Measurements from ENCODE around the gene WRAP73.

WRAP73 gene

GRCh38 chr1:3687504-3687903, 37.6 kb upstream of the WRAP73 start:
- Mint-ChIP-seq H3K4me3 (no peak overlapping the region), H3K4me1 (no peaks in the 10 kb centered on the region), H3K27ac (no peak overlapping the region), H3K27me3 (peaks cover 27% of the 10 kb centered on the region), H3K9me3 (no peaks in the 10 kb centered on the region)
- DNase-seq (no peak), ATAC-seq (no peak)

DNA sequence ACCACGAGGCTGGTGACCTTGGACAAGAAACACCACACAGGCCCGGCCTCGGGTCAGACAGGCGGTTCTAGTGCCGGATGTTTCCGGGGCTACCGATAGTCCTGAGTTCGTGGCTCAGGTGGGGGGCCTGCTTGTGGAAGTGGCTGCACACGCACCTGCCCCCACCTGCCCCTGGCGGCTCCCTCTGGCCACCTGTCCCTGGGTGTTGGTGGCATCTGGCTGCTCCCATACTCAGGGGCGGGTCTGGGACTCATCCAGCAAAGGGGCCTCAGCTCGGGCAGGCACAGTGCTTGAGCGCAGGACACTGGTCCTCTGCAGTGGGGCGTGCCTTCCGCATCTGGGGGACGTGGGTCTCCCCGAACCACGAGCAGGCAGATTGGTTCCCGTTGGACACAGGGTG, 36.0 kb upstream of the WRAP73 start:
- ATAC-seq = no peak
- no peak for DNase-seq
- H3K4me1 Mint-ChIP-seq = no peaks in the 10 kb centered on the region
- no peak overlapping the region for H3K27ac Mint-ChIP-seq
- H3K4me3 Mint-ChIP-seq = no peak overlapping the region
- H3K9me3 Mint-ChIP-seq = no peaks in the 10 kb centered on the region
- H3K27me3 Mint-ChIP-seq = peaks cover 27% of the 10 kb centered on the region

DNA sequence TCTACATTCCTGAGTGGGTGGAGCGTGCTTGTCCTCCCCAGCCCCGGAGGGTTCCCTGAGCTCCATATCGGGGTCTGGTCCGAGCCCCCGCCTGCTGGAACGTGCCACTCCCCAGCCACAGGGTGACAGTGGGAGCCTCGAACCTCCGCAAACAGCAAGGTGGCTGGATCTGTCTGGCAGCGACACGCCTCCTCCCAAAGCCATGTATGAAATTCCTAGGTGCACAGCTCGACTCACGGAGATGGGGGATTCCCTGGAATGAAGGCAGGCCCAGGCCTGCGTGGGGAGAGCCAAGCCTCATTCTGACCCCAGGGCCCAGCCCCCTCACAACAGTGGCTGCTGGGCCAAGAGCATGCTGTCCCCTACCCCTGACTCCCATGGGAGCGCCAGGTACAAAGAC, 35.3 kb upstream of the WRAP73 start:
- Mint-ChIP-seq H3K4me1 (no peaks in the 10 kb centered on the region), H3K9me3 (no peaks in the 10 kb centered on the region), H3K27ac (no peak overlapping the region), H3K4me3 (no peak overlapping the region), H3K27me3 (peaks cover 34% of the 10 kb centered on the region)
- no peak for ATAC-seq
- DNase-seq = no peak

DNA sequence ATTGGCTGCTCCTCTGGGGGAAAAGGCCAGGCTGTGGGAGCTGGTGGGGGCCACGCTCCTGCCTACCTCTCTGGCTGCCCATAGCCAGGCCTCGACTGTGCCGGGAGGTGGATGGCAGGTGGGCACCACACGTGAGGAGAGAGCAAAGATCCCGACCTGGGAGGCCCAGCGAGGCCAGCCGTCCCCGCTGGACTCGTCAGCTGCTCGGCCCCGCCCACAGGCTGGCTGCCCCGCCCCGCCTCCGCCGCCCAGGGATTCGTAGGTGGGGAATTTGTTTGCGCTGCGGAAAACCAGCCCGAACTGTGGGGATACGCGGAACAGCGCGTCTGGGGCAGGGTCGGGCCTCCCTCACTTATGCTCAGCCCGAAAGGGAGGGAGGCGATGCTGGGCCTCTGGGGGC, 34.1 kb upstream of the WRAP73 start:
- Mint-ChIP-seq H3K27ac (no peak overlapping the region), H3K9me3 (no peaks in the 10 kb centered on the region), H3K4me3 (no peak overlapping the region), H3K27me3 (peaks cover 43% of the 10 kb centered on the region), H3K4me1 (peaks cover 10% of the 10 kb centered on the region)
- DNase-seq (no peak), ATAC-seq (no peak)

GRCh38 chr1:3683197-3683596, 33.3 kb upstream of the WRAP73 start:
- ATAC-seq (no peak), DNase-seq (no peak)
- Mint-ChIP-seq H3K27me3 (peaks cover 43% of the 10 kb centered on the region), H3K4me3 (no peak overlapping the region), H3K9me3 (no peaks in the 10 kb centered on the region), H3K27ac (no peak overlapping the region), H3K4me1 (peaks cover 18% of the 10 kb centered on the region)

DNA sequence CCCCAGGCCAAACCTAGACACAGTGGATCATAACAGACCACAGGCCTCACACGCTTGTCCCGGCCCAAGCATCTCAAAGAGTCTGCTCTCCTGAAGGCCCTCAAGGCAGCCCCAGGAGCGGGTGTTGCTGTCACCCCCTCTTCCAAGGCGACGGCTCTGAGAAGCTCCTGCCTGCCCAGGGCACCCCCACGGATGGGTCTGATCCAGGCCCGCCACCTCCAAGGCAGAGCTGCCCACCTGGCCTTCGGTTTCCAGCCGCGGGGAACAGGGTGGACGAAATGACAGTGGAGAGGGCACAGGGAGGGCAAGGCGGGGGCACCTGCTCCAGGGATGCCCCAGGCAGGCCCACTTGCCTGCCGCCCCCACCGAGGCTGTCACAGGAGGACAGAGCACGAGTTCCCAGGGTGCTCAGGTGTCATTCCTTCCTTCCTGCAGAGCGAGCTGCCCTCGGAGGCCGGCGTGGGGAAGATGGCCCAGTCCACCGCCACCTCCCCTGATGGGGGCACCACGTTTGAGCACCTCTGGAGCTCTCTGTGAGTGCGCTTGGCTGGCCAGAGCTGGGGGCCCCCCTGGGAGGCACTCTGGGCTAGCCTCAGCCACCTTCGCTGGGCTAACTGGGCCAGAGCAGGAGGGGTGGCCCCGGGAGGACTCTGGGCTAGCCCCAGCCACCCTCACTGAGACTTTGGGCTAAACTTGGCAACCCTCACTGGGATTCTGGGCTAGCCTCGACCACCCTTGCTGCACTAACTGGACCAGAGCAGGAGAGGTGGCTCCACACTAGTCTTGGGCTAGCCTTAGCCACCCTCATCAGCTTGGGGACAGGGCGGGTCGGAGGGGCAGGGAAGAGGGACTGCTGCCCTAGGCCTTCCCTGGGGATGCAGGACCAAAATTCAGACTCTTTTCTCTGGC, 32.2 kb upstream of the WRAP73 start:
- no peaks in the 10 kb centered on the region for H3K9me3 Mint-ChIP-seq
- peaks cover 46% of the 10 kb centered on the region for H3K27me3 Mint-ChIP-seq
- H3K4me1 Mint-ChIP-seq = peaks cover 29% of the 10 kb centered on the region
- no peak overlapping the region for H3K4me3 Mint-ChIP-seq
- ATAC-seq = peak; percentile 29
- DNase-seq = no peak
- no peak overlapping the region for H3K27ac Mint-ChIP-seq

DNA sequence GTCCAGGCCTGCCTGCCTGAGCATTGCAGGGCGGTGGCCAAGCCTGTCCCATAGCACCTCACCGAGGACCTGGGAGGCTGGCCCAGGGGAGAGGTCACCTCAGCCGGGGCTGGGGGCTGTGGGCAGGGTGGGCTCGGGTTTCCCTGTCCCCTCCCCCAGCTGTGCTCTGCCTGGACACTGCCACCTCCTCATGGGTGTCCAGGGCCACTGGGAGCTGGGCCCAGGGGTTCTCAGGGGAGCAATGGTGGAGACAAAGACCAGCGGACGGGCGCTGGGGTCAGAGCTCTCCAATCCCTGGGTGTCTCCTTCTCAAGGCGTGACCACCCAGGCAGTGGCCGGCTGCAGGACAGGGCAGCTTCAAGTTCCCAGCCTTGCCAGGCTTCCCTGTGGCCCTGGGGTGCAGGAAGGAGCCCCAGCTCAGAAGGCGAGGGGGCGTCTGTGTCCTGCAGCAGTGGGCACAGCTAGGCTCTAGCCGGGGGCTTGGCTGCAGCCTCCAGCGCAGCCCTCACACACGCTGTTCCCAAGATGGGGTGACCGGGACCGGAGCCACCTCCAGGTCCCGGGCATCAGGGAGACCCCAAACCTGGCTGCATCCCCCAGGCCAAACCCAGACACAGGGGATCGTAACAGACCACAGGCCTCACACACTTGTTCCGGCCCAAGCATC, 31.5 kb upstream of the WRAP73 start:
- Mint-ChIP-seq H3K27ac (no peak overlapping the region), H3K9me3 (no peaks in the 10 kb centered on the region), H3K27me3 (peaks cover 52% of the 10 kb centered on the region), H3K4me1 (peaks cover 37% of the 10 kb centered on the region), H3K4me3 (no peak overlapping the region)
- DNase-seq (no peak), ATAC-seq (no peak)

DNA sequence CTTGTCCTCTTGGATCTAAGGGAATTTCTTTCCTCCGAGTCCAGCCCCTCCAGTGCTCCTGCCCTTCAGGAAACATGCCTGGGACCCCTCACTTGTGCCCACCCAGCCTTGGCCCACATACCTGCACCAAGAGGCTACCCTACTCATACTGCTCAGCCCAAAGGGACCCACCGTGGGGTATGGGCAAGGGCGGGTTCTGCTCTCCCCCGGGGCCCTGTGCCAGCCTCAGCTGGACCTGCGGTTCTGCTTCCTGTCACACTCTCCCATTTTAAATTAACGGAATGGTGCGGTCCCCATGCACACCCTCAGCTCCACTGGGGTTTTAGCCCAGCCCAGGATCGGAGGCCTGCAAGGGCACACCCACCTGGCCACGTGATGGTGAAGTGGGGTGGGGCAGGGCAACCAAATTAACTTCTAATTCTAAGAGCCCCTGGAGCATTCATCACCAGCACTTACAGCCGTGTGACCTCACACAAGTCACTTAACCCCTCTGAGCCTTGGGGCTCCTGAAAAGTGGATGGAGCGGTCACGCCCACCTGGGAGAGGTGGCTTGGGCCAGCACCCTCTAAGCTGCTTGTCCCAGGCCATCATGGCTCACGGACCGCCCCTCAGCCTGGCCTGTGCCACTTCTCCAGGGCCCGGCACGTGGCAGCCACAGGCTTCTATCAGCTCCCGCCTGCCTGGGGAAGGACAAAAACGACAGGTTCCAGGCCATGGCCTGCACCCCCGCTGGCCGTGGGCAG, 30.8 kb upstream of the WRAP73 start:
- Mint-ChIP-seq H3K27me3 (peaks cover 52% of the 10 kb centered on the region), H3K27ac (no peak overlapping the region), H3K4me3 (no peak overlapping the region), H3K9me3 (no peaks in the 10 kb centered on the region), H3K4me1 (peaks cover 42% of the 10 kb centered on the region)
- ATAC-seq = no peak
- DNase-seq = no peak

GRCh38 chr1:3679799-3680453, 30.0 kb upstream of the WRAP73 start:
- H3K9me3 Mint-ChIP-seq = no peaks in the 10 kb centered on the region
- H3K27ac Mint-ChIP-seq = no peak overlapping the region
- peaks cover 44% of the 10 kb centered on the region for H3K27me3 Mint-ChIP-seq
- H3K4me3 Mint-ChIP-seq = no peak overlapping the region
- peaks cover 42% of the 10 kb centered on the region for H3K4me1 Mint-ChIP-seq
- ATAC-seq (no peak), DNase-seq (no peak)

- Mint-ChIP-seq H3K4me1 (peaks cover 46% of the 10 kb centered on the region), H3K9me3 (no peaks in the 10 kb centered on the region), H3K4me3 (no peak overlapping the region), H3K27ac (no peak overlapping the region), H3K27me3 (peaks cover 41% of the 10 kb centered on the region)
- DNase-seq (no peak), ATAC-seq (no peak)
These were observed 29.2 kb upstream of the WRAP73 start for GRCh38 chr1:3679098-3679555.

- Mint-ChIP-seq H3K4me1 (peaks cover 52% of the 10 kb centered on the region), H3K4me3 (no peak overlapping the region), H3K27ac (no peak overlapping the region), H3K9me3 (no peaks in the 10 kb centered on the region), H3K27me3 (peaks cover 39% of the 10 kb centered on the region)
- DNase-seq (no peak), ATAC-seq (no peak)
These were observed 28.6 kb upstream of the WRAP73 start for GRCh38 chr1:3678361-3679097.

GRCh38 chr1:3677484-3677883, 27.6 kb upstream of the WRAP73 start:
- no peaks in the 10 kb centered on the region for H3K9me3 Mint-ChIP-seq
- ATAC-seq (no peak), DNase-seq (no peak)
- H3K27me3 Mint-ChIP-seq = peaks cover 41% of the 10 kb centered on the region
- H3K4me3 Mint-ChIP-seq = peak overlapping the region in 1 of 2 donors; percentile 45
- peaks cover 57% of the 10 kb centered on the region for H3K4me1 Mint-ChIP-seq
- H3K27ac Mint-ChIP-seq = peak overlapping the region in 1 of 2 donors; percentile 71

- ATAC-seq = peak; percentile 67
These were observed 26.9 kb upstream of the WRAP73 start for GRCh38 chr1:3676581-3677470.

DNA sequence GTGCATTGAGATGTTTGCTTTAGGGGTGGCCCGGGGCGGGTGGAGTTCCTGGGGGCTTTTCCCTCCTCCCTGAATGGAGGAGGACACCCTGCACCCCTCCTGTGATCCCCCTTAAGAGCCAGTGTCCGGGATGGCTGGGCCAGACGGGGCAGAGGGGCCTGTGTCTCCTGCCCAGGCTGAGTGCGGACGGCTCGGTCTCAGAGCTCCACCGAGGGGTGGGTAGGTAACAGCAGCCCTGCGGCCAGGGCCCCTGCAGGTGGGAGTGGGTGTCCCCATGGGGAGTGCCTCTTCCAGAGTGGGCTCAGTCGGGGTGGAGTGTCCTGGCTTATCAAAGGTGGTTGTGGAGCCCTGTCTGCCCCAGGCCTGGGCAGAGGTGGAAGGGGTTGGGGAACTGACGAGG, 25.5 kb upstream of the WRAP73 start:
- no peak for DNase-seq
- Mint-ChIP-seq H3K27ac (no peak overlapping the region), H3K27me3 (peaks cover 55% of the 10 kb centered on the region), H3K4me3 (no peak overlapping the region), H3K9me3 (no peaks in the 10 kb centered on the region), H3K4me1 (peaks cover 57% of the 10 kb centered on the region)
- no peak for ATAC-seq

More at GRCh38 chr1:3676581-3677470, 26.9 kb upstream of the WRAP73 start:
- H3K27me3 Mint-ChIP-seq = peaks cover 45% of the 10 kb centered on the region
- H3K4me3 Mint-ChIP-seq = peak overlapping the region in 1 of 2 donors; percentile 45
- peak; percentile 33 to 47 for DNase-seq
- H3K27ac Mint-ChIP-seq = no peak overlapping the region
- H3K4me1 Mint-ChIP-seq = peaks cover 57% of the 10 kb centered on the region
- H3K9me3 Mint-ChIP-seq = no peaks in the 10 kb centered on the region
